HL-60/S4 (cell line): ENCODE results near the gene MYO1B.

Experiments used
- in situ Hi-C: fragments of 300-500 bp; cut with MboI; formaldehyde crosslinking; loops from 2 replicates; pipeline ENCODE4 v1.14.3; 2022; ENCODE audit warnings: low sequenced_read_pairs

MYO1B gene

GRCh38 chr2:191318729-191319078, 73.5 kb downstream of the MYO1B start:
- in situ Hi-C loops, result no loop called here

- in situ Hi-C loops, result no loop called here
Observed at GRCh38 chr2:191319186-191319585, 74.0 kb downstream of the MYO1B start.

- in situ Hi-C loops, result no loop called here
Observed at GRCh38 chr2:191320881-191321280, 75.7 kb downstream of the MYO1B start.

- in situ Hi-C loops, result no loop called here
Observed at GRCh38 chr2:191321861-191322662, 76.9 kb downstream of the MYO1B start.

- in situ Hi-C loops, result no loop called here
Observed at GRCh38 chr2:191322828-191323506, 77.8 kb downstream of the MYO1B start.

- in situ Hi-C loops, result no loop called here
Observed at GRCh38 chr2:191325651-191326365, 80.6 kb downstream of the MYO1B start.

- in situ Hi-C loops, result no loop called here
Observed at GRCh38 chr2:191327484-191327883, 82.3 kb downstream of the MYO1B start.

- in situ Hi-C loops, result no loop called here
Observed at GRCh38 chr2:191328150-191328809, 83.1 kb downstream of the MYO1B start.

GRCh38 chr2:191329841-191330240, 84.6 kb downstream of the MYO1B start:
- in situ Hi-C loops, result no loop called here

- in situ Hi-C loops, result no loop called here
Observed at GRCh38 chr2:191333911-191334357, 88.7 kb downstream of the MYO1B start.

GRCh38 chr2:191335875-191336464, 90.8 kb downstream of the MYO1B start:
- in situ Hi-C loops, result no loop called here

- in situ Hi-C loops, result no loop called here
Observed at GRCh38 chr2:191341436-191341835, 96.2 kb downstream of the MYO1B start.

- in situ Hi-C loops, result no loop called here
Observed at GRCh38 chr2:191343796-191344338, 98.7 kb downstream of the MYO1B start.

GRCh38 chr2:191345788-191346187, 100.6 kb downstream of the MYO1B start:
- in situ Hi-C loops, result no loop called here

GRCh38 chr2:191347154-191347553, 102.0 kb downstream of the MYO1B start:
- in situ Hi-C loops, result no loop called here

GRCh38 chr2:191347881-191348280, 102.7 kb downstream of the MYO1B start:
- in situ Hi-C loops, result no loop called here

GRCh38 chr2:191349990-191350389, 104.8 kb downstream of the MYO1B start:
- in situ Hi-C loops, result no loop called here

GRCh38 chr2:191350826-191351225, 105.6 kb downstream of the MYO1B start:
- in situ Hi-C loops, result no loop called here

GRCh38 chr2:191351298-191351697, 106.1 kb downstream of the MYO1B start:
- in situ Hi-C loops, result no loop called here

- in situ Hi-C loops, result no loop called here
Observed at GRCh38 chr2:191351921-191352320, 106.7 kb downstream of the MYO1B start.

- in situ Hi-C loops, result no loop called here
Observed at GRCh38 chr2:191352536-191352935, 107.3 kb downstream of the MYO1B start.
